Endodermal cell (in vitro differentiated cells): ENCODE results near the gene SIX2. TPM values are rescaled to one million over a fixed set of nuclear protein-coding genes. Genes with fewer than 3 reads are reported as not detected.

Experiments
- DNase-seq: peaks from one replicate; pipeline ENCODE4 v3.0.0-alpha.2; 2017
- H3K27ac ChIP-seq: 2 replicates; pipeline ENCODE4 v1.5.1; 2013; ENCODE audit warnings: mild to moderate bottlenecking, low read depth, low read length, moderate library complexity
- H3K27me3 ChIP-seq: 2 replicates; pipeline ENCODE4 v1.6.1; 2013; ENCODE audit warnings: mild to moderate bottlenecking, low read length, moderate library complexity; ENCODE audit not compliant: insufficient read depth, control insufficient read depth, poor library complexity, severe bottlenecking
- H3K36me3 ChIP-seq: 2 replicates; pipeline ENCODE4 v1.7.0; 2013; ENCODE audit warnings: mild to moderate bottlenecking, low read length, moderate library complexity; ENCODE audit not compliant: control insufficient read depth, insufficient read depth
- H3K4me1 ChIP-seq: one replicate; pipeline ENCODE4 v1.7.0; 2013; ENCODE audit warnings: low read length; ENCODE audit not compliant: control insufficient read depth, insufficient read depth
- H3K4me3 ChIP-seq: 2 replicates; pipeline ENCODE4 v1.5.1; 2013; ENCODE audit warnings: mild to moderate bottlenecking, low read length, moderate library complexity
- H3K9ac ChIP-seq: 2 replicates; pipeline ENCODE4 v1.6.1; 2013; ENCODE audit warnings: mild to moderate bottlenecking, low read length, moderate library complexity; ENCODE audit not compliant: poor library complexity, severe bottlenecking; ENCODE audit errors: extremely low read depth
- H3K9me3 ChIP-seq: 2 replicates; pipeline ENCODE4 v1.6.1; 2013; ENCODE audit warnings: mild to moderate bottlenecking, low read length, moderate library complexity; ENCODE audit not compliant: control insufficient read depth
- H3K27ac Mint-ChIP-seq: 2 replicates; pipeline ENCODE4 v1.8.0; 2020; ENCODE audit warnings: mixed read lengths
- H3K27me3 Mint-ChIP-seq: 2 replicates; pipeline ENCODE4 v1.8.0; 2021; ENCODE audit warnings: mild to moderate bottlenecking, mixed read lengths; ENCODE audit not compliant: insufficient read depth
- H3K36me3 Mint-ChIP-seq: 2 replicates; pipeline ENCODE4 v1.8.0; 2020; ENCODE audit warnings: low read depth, mixed read lengths
- H3K4me1 Mint-ChIP-seq: 2 replicates; pipeline ENCODE4 v1.8.0; 2020; ENCODE audit warnings: mixed read lengths
- H3K4me3 Mint-ChIP-seq: 2 replicates; pipeline ENCODE4 v1.8.0; 2020; ENCODE audit warnings: mild to moderate bottlenecking, moderate library complexity, mixed read lengths
- H3K9me3 Mint-ChIP-seq: 2 replicates; pipeline ENCODE4 v1.8.0; 2020; ENCODE audit warnings: mild to moderate bottlenecking, mixed read lengths
- CTCF ChIP-seq: fragments of 200-600 bp; sonication (generic); conservative IDR thresholded peaks from 2 replicates; pipeline ENCODE4 v1.5.0; 2021; ENCODE audit warnings: antibody characterized with exemption, mild to moderate bottlenecking
- WGBS, 2 experiments: methylation state at CpG; one replicate each; pipeline versions ENCODE4 v1.1.5 to v1.1.7; 2013; ENCODE audit warnings: missing lambda C conversion rate in 2 of 2, mixed read lengths in 1 of 2; ENCODE audit not compliant: insufficient coverage in 1 of 2, insufficient read length in 1 of 2; 5-methylcytosine and 5-hydroxymethylcytosine counted together
- total RNA-seq, 2 donors: library from RNA; stranded (reverse); fragmentation: NEBNext Ultra II Directional in 1 of 2; extraction: Animal tissue kit (Norgen Biotek cat#: 25700) in 1 of 2; gene quantifications; 2 replicates in 1 of 2; 3 replicates in 1 of 2; pipeline ENCODE4 v1.2.1, GENCODE V29; 2021

The SIX2 gene
- total RNA-seq, 2 donors from 2014 or later = not detected

DNA sequence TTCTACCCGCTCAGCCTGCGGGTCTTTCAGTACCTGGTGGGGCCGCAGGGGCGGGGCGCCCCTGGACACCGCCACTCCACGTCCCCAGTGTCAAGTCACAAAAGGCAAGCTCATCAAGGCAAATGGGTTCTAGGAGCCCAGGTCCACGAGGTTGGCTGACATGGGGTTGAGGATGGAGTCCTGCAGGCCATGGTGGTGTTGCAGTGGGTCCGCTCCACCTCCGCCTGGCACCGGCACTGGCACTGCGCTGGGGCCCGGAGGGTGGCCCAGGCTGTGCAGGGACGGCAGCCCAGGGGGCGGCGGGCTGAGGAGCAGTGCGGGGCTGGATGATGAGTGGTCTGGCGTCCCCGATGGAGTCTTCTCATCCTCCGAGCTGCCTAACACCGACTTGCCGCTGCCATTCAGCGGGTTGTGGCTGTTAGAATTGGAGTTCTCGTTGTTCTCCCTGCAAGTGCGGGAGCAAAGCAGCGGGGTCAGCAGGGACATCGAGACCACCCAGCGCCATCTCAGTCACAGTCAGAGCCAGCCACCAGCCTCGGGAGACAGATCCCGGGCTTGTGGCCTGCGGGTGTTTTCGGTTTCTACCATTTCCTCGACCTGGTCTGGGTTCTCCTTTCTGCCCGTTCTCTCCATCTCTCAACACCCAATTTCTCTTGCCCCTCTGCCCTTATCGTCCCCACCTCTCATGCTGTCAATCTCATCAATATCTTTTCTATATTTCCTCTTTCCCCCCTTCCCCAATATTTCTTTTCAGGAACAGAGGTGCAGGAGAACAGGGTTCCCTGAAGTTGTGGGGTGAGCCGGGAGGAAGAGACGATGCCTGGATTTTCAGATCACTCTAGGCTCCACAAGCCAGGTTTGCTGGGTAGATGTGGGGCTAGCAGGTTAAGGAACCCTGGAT lies 3.0 kb downstream of the SIX2 start:
- Mint-ChIP-seq H3K27ac (no peak overlapping the region), H3K4me3 (no peak overlapping the region), H3K4me1 (peaks cover 27% of the 10 kb centered on the region), H3K36me3 (no peaks in the 10 kb centered on the region), H3K9me3 (no peaks in the 10 kb centered on the region), H3K27me3 (peaks cover 97% of the 10 kb centered on the region)
- Histone ChIP-seq H3K9me3 (no peaks in the 10 kb centered on the region), H3K4me3 (no peak overlapping the region), H3K36me3 (no peaks in the 10 kb centered on the region), H3K9ac (no peak overlapping the region), H3K4me1 (peaks cover 4% of the 10 kb centered on the region), H3K27me3 (peaks cover 100% of the 10 kb centered on the region), H3K27ac (no peak overlapping the region)
- 25 to 26% methylated on average over 16 to 37 of the region's 37 CpGs for WGBS, 2 experiments
- peak; percentile 58 for DNase-seq
- no peak for TF ChIP-seq CTCF

DNA sequence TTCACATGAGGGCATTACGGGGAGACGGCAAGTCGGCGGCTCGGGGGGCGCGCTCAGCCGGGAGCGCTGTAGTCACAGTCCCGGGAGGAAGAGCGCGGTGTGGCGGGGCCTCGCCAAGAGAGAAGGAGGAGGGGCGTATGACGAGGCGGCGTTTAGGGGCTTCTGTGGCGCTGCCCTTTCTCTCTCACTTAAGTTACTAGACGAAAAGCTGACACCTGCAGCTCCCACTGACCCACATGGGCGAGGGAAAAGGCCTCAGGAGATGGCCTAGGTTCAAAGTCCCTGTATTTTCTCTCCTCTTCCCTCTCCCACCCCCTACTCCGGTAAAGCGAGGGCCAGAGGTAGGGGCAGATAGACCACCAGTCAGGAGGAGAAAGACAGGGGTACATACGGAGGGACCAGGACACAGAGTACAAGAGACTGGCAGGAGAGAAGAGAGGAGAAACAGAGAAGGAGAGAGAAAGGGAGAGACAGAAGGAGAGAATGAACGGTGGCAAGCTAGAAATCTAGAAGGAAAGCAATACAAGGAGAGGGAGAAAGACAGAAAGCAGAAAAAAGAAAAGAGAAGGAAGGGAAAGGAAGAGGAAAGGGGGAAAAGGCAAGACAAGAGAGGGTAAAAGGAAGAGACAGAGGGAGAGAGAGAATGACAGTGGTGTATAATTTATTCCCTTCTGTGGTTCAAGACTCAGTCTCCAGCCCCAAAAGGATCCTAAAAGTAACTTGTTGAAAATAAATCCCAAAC lies 3.8 kb downstream of the SIX2 start:
- peak overlapping the region; percentile 58 for H3K4me3 Mint-ChIP-seq
- peaks cover 97% of the 10 kb centered on the region for H3K27me3 Mint-ChIP-seq
- Histone ChIP-seq H3K4me3 (peak overlapping the region; percentile 78), H3K9ac (no peak overlapping the region), H3K36me3 (no peaks in the 10 kb centered on the region), H3K4me1 (peaks cover 4% of the 10 kb centered on the region), H3K27me3 (peaks cover 100% of the 10 kb centered on the region), H3K9me3 (no peaks in the 10 kb centered on the region), H3K27ac (no peak overlapping the region)
- H3K9me3 Mint-ChIP-seq = no peaks in the 10 kb centered on the region
- H3K4me1 Mint-ChIP-seq = peaks cover 23% of the 10 kb centered on the region
- TF ChIP-seq CTCF = no peak
- no peak overlapping the region for H3K27ac Mint-ChIP-seq
- no peak for DNase-seq
- no peaks in the 10 kb centered on the region for H3K36me3 Mint-ChIP-seq
- 4% methylated on average over 10 to 25 of the region's 25 CpGs for WGBS, 2 experiments

GRCh38 chr2:45004562-45005191 lies 4.6 kb downstream of the SIX2 start:
- Mint-ChIP-seq H3K4me1 (peaks cover 23% of the 10 kb centered on the region), H3K4me3 (peak overlapping the region; percentile 58), H3K36me3 (no peaks in the 10 kb centered on the region), H3K9me3 (no peaks in the 10 kb centered on the region), H3K27ac (no peak overlapping the region), H3K27me3 (peaks cover 97% of the 10 kb centered on the region)
- Histone ChIP-seq H3K36me3 (no peaks in the 10 kb centered on the region), H3K9ac (no peak overlapping the region), H3K27ac (no peak overlapping the region), H3K9me3 (no peaks in the 10 kb centered on the region), H3K27me3 (peaks cover 100% of the 10 kb centered on the region), H3K4me1 (peaks cover 4% of the 10 kb centered on the region), H3K4me3 (peak overlapping the region; percentile 78)
- peak; percentile 85 for DNase-seq
- WGBS, 2 experiments = 0 to 1% methylated on average over 7 to 42 of the region's 45 CpGs
- TF ChIP-seq CTCF = no peak
